Measurements from ENCODE around the gene MRPS25. TPM values are rescaled to one million over a fixed set of nuclear protein-coding genes. Genes with fewer than 3 reads are reported as not detected.

MRPS25 gene
- polyA plus RNA-seq, 1 of the 3 experiments (the other 2 are of a cell fraction) = 41.5 TPM

GRCh38 chr3:15083252-15083651 is 18.1 kb upstream of the MRPS25 start:
- H3K4me3 ChIP-seq (ENCODE audit: low read depth in 2 of 2, low read length in 1 of 2) = no peak overlapping the region
- no peak for DNase-seq
- no peak overlapping the region for H3K27ac ChIP-seq (ENCODE audit: low read depth in 2 of 2, low read length in 1 of 2)
- no peak overlapping the region for H3K9ac ChIP-seq
- H3K9me2 ChIP-seq = no peaks in the 10 kb centered on the region
- POLR2A ChIA-PET = no interaction called here
- no peaks in the 10 kb centered on the region for H3K79me2 ChIP-seq (ENCODE audit: insufficient read depth)
- no peaks in the 10 kb centered on the region for H4K20me1 ChIP-seq (ENCODE audit: insufficient read depth)
- CTCF ChIA-PET = interaction anchor here (1.5 kb wide), 1 partner anchor 25 kb away, joined by 4 read pairs; no protein-coding TSS in a partner anchor
- WGBS (ENCODE audit: low lambda C conversion rate) = 91% methylated on average over 1 of the region's 1 CpG
- no peaks in the 10 kb centered on the region for H3K4me1 ChIP-seq (ENCODE audit: control insufficient read depth in 1 of 2, insufficient read depth in 2 of 2, low read depth in 1 of 2, low read length in 1 of 2)
- H3K4me2 ChIP-seq = no peak overlapping the region
- peaks cover 66 to 68% of the 10 kb centered on the region in 2 experiments for H3K36me3 ChIP-seq (replicated peaks in 1 of 2; ENCODE audit: control insufficient read depth in 1 of 2, insufficient read depth in 2 of 2, low read length in 1 of 2)
- no peaks in the 10 kb centered on the region for H3F3A ChIP-seq (replicated peaks; ENCODE audit: insufficient read depth)
- no peaks in the 10 kb centered on the region for H3K9me3 ChIP-seq
- TF ChIP-seq SMC3 (IDR thresholded peaks at IDR 0.05; ENCODE audit: low read depth, low read length) = no peak
- no peak for TF ChIP-seq FOXM1 (IDR thresholded peaks at IDR 0.05; ENCODE audit: low read depth)
- TF ChIP-seq TAF1 (IDR thresholded peaks at IDR 0.05; ENCODE audit: borderline replicate concordance, low read depth, low read length) = no peak
- no peak for TF ChIP-seq NFIC (IDR thresholded peaks at IDR 0.05; ENCODE audit: borderline replicate concordance)
- TF ChIP-seq CTCF (IDR thresholded peaks at IDR 0.05) = no peak
- no peak for TF ChIP-seq USF2 (IDR thresholded peaks at IDR 0.05; ENCODE audit: borderline replicate concordance, low read depth, low read length)
- TF ChIP-seq MEF2A (IDR thresholded peaks at IDR 0.05; ENCODE audit: borderline replicate concordance, low read depth) = no peak
- no peak for TF ChIP-seq RXRA (IDR thresholded peaks at IDR 0.05; ENCODE audit: borderline replicate concordance, low read depth)
- TF ChIP-seq FOSL2 (IDR thresholded peaks at IDR 0.05; ENCODE audit: borderline replicate concordance, low read depth) = no peak
- no peak for TF ChIP-seq TCF12 (IDR thresholded peaks at IDR 0.05)
- TF ChIP-seq CHD2 (IDR thresholded peaks at IDR 0.05; ENCODE audit: low read length, partially characterized antibody) = no peak
- TF ChIP-seq SIN3A (IDR thresholded peaks at IDR 0.05; ENCODE audit: borderline replicate concordance, low read depth, low read length) = no peak
- H2AFZ ChIP-seq (ENCODE audit: low read depth) = no peak overlapping the region
- H3K27me3 ChIP-seq (ENCODE audit: insufficient read depth) = no peaks in the 10 kb centered on the region

GRCh38 chr3:15081960-15082664 is 17.0 kb upstream of the MRPS25 start:
- Histone ChIP-seq H2AFZ (ENCODE audit: low read depth) (no peak overlapping the region), H4K20me1 (ENCODE audit: insufficient read depth) (no peaks in the 10 kb centered on the region), H3F3A (replicated peaks; ENCODE audit: insufficient read depth) (no peaks in the 10 kb centered on the region), H3K9ac (no peak overlapping the region), H3K36me3 (replicated peaks in 1 of 2; ENCODE audit: control insufficient read depth in 1 of 2, insufficient read depth in 2 of 2, low read length in 1 of 2) (peaks cover 64 to 79% of the 10 kb centered on the region in 2 experiments), H3K27me3 (ENCODE audit: insufficient read depth) (no peaks in the 10 kb centered on the region), H3K27ac (ENCODE audit: low read depth in 2 of 2, low read length in 1 of 2) (no peak overlapping the region), H3K4me3 (ENCODE audit: low read depth in 2 of 2, low read length in 1 of 2) (no peak overlapping the region), H3K9me2 (no peaks in the 10 kb centered on the region), H3K4me1 (ENCODE audit: control insufficient read depth in 1 of 2, insufficient read depth in 2 of 2, low read depth in 1 of 2, low read length in 1 of 2) (no peaks in the 10 kb centered on the region), H3K79me2 (ENCODE audit: insufficient read depth) (no peaks in the 10 kb centered on the region), H3K9me3 (no peaks in the 10 kb centered on the region), H3K4me2 (no peak overlapping the region)
- POLR2A ChIA-PET = no interaction called here
- CTCF ChIA-PET = interaction anchor here (0.5 to 1.5 kb wide), 3 partner anchors 13 to 842 kb away, joined by 3 to 4 read pairs (median 3); no protein-coding TSS in a partner anchor
- 95% methylated on average over 11 of the region's 13 CpGs for WGBS (ENCODE audit: low lambda C conversion rate)
- no peak for DNase-seq
- no peak for TF ChIP-seq MXI1 (IDR thresholded peaks at IDR 0.05; ENCODE audit: low read depth, low read length)
- no peak for TF ChIP-seq TEAD4 (IDR thresholded peaks at IDR 0.05; ENCODE audit: borderline replicate concordance, insufficient read depth)
- TF ChIP-seq JUND (IDR thresholded peaks at IDR 0.05) = no peak
- TF ChIP-seq MEF2A (IDR thresholded peaks at IDR 0.05; ENCODE audit: borderline replicate concordance, low read depth) = no peak
- no peak for TF ChIP-seq TCF12 (IDR thresholded peaks at IDR 0.05)
- TF ChIP-seq USF2 (IDR thresholded peaks at IDR 0.05; ENCODE audit: borderline replicate concordance, low read depth, low read length) = no peak
- no peak for TF ChIP-seq FOXM1 (IDR thresholded peaks at IDR 0.05; ENCODE audit: low read depth)
- no peak for TF ChIP-seq RAD21 (IDR thresholded peaks at IDR 0.05; ENCODE audit: low read length)
- no peak for TF ChIP-seq CTCF (IDR thresholded peaks at IDR 0.05)
- no peak for TF ChIP-seq RXRA (IDR thresholded peaks at IDR 0.05; ENCODE audit: borderline replicate concordance, low read depth)
- no peak for TF ChIP-seq YY1 (IDR thresholded peaks at IDR 0.05; ENCODE audit: low read depth)
- TF ChIP-seq SMC3 (IDR thresholded peaks at IDR 0.05; ENCODE audit: low read depth, low read length) = no peak
- TF ChIP-seq SIN3A (IDR thresholded peaks at IDR 0.05; ENCODE audit: borderline replicate concordance, low read depth, low read length) = no peak
- no peak for TF ChIP-seq ZBTB33 (IDR thresholded peaks at IDR 0.05; ENCODE audit: borderline replicate concordance, low read depth)

Data from SK-N-SH (cell line).